PC-9 (cell line): ENCODE data around the gene SLC12A9. TPM values are rescaled to one million over a fixed set of nuclear protein-coding genes. Genes with fewer than 3 reads are reported as not detected.

Experiments used
- BruUV-seq: library from RNA; stranded (reverse); fragments of 400-500 nt; replicated peaks from 2 replicates; lab custom pipeline; 2021; lab: Mats Ljungman, UMichigan
- CTCF ChIA-PET: fragments of 300-600 bp; sonication (Branson Sonifier 250); formaldehyde crosslinking; loops from one replicate; lab custom pipeline; 2022; ENCODE audit warnings: antibody characterized with exemption; lab: Charles Lee
- POLR2A ChIA-PET: fragments of 300-600 bp; sonication (Branson Sonifier 250); formaldehyde crosslinking; loops from one replicate; lab custom pipeline; 2022; ENCODE audit warnings: antibody characterized with exemption; ENCODE audit not compliant: unreplicated experiment; lab: Charles Lee
- DNase-seq, 2 experiments: peaks; one replicate each; pipeline versions ENCODE4 v3.0.0 to v3.0.0-alpha.2; 2015 to 2022; ENCODE audit warnings: mixed read lengths in 1 of 2
- H2AFZ ChIP-seq: fragments of 200-600 bp; sonication (generic); 2 replicates; pipeline ENCODE4 v1.8.1; 2017; ENCODE audit warnings: antibody characterized with exemption
- H3F3A ChIP-seq: fragments of 200-600 bp; sonication (generic); 2 replicates; pipeline ENCODE4 v1.8.1; 2017; ENCODE audit warnings: antibody characterized with exemption, mild to moderate bottlenecking, low read depth; ENCODE audit not compliant: insufficient read depth
- H3K27ac ChIP-seq: fragments of 200-600 bp; sonication (generic); 2 replicates; pipeline ENCODE4 v1.6.1; 2016; ENCODE audit warnings: mixed run types
- H3K27me3 ChIP-seq: fragments of 200-600 bp; sonication (generic); 2 replicates; pipeline ENCODE4 v1.6.1; 2016; ENCODE audit warnings: low read depth, mixed run types; ENCODE audit not compliant: insufficient read depth
- H3K36me3 ChIP-seq: fragments of 200-600 bp; sonication (generic); 2 replicates; pipeline ENCODE4 v1.6.1; 2016; ENCODE audit warnings: low read depth, mixed run types
- H3K4me1 ChIP-seq: fragments of 200-600 bp; sonication (generic); replicated peaks from 2 replicates; pipeline ENCODE4 v1.6.1; 2016; ENCODE audit warnings: mixed run types; ENCODE audit not compliant: insufficient read depth
- H3K4me2 ChIP-seq: fragments of 200-600 bp; sonication (generic); 2 replicates; pipeline ENCODE4 v1.6.1; 2017; ENCODE audit warnings: mixed run types
- H3K4me3 ChIP-seq: fragments of 200-600 bp; sonication (generic); 2 replicates; pipeline ENCODE4 v1.6.1; 2016; ENCODE audit warnings: mixed run types
- H3K79me2 ChIP-seq: fragments of 200-600 bp; sonication (generic); 2 replicates; pipeline ENCODE4 v1.6.1; 2017; ENCODE audit warnings: low read depth, mixed run types
- H3K9me2 ChIP-seq: fragments of 200-600 bp; sonication (generic); 2 replicates; pipeline ENCODE4 v1.8.1; 2017; ENCODE audit warnings: mild to moderate bottlenecking; ENCODE audit not compliant: insufficient read depth
- H3K9me3 ChIP-seq: fragments of 200-600 bp; sonication (generic); 2 replicates; pipeline ENCODE4 v1.8.1; 2016; ENCODE audit warnings: low read depth; ENCODE audit not compliant: insufficient read depth
- H4K20me1 ChIP-seq: fragments of 200-600 bp; sonication (generic); 2 replicates; pipeline ENCODE4 v1.8.1; 2017; ENCODE audit not compliant: insufficient read depth
- EZH2 ChIP-seq: fragments of 200-600 bp; sonication (generic); IDR thresholded peaks from 2 replicates; pipeline ENCODE4 v1.8.0; 2017; ENCODE audit warnings: antibody characterized with exemption, low read depth
- intact Hi-C: fragments of 100-400 bp; cut with micrococcal nuclease; formaldehyde crosslinking; loops from one replicate; pipeline ENCODE4 v1.10.0; 2022; ENCODE audit not compliant: unreplicated experiment
- total RNA-seq: library from RNA; stranded (reverse); gene quantifications from 2 replicates; pipeline ENCODE4 v1.2.3, GENCODE V29; 2021
- TF ChIP-seq, protein P1 (sequence below): fragments of 200-600 bp; sonication (generic); conservative IDR thresholded peaks from 2 replicates; pipeline ENCODE4 v1.6.1; 2017; ENCODE audit warnings: mixed run types, antibody characterized with exemption, mild to moderate bottlenecking, moderate library complexity

SLC12A9 gene
- total RNA-seq, 1 experiment from 2014 or later, result 36.7 TPM

DNA sequence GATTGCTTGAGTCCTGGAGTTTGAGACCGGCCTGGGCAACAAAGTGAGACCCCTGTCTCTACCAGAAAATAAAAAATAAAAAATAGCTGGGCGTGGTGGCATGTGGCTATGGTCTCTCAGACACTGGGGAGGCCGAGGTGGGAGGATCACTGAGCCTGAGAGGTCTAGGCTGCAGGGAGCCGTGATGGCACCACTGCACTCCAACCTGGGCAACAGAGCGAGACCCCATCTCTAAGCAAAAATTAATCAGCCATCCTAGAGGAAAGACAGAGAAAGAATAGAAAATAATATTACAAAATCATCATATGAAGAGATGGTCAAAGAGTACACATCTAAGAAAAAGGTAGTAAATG is 20.3 kb upstream of the SLC12A9 start:
- no peak for DNase-seq
- Histone ChIP-seq H3K4me3 (no peak overlapping the region), H3K9me2 (no peaks in the 10 kb centered on the region), H3K27ac (no peak overlapping the region), H3K9me3 (no peaks in the 10 kb centered on the region), H3F3A (0 out of 2 replicates have a peak, but pooled peaks cover 3% of the 10 kb centered on the region), H3K4me2 (no peak overlapping the region), H3K79me2 (no peaks in the 10 kb centered on the region), H3K27me3 (no peaks in the 10 kb centered on the region), H4K20me1 (no peaks in the 10 kb centered on the region), H3K4me1 (no peaks in the 10 kb centered on the region), H3K36me3 (no peaks in the 10 kb centered on the region), H2AFZ (no peak overlapping the region)
- ChIA-PET POLR2A (interaction anchor here (0.7 kb wide), 1 partner anchor 57 kb away, joined by 3 read pairs; the partner anchor contains the start of gene UFSP1), CTCF (interaction anchor here (0.6 kb wide), 1 partner anchor 60 kb away, joined by 12 read pairs; no protein-coding TSS in a partner anchor)
- TF ChIP-seq, protein P1, sequence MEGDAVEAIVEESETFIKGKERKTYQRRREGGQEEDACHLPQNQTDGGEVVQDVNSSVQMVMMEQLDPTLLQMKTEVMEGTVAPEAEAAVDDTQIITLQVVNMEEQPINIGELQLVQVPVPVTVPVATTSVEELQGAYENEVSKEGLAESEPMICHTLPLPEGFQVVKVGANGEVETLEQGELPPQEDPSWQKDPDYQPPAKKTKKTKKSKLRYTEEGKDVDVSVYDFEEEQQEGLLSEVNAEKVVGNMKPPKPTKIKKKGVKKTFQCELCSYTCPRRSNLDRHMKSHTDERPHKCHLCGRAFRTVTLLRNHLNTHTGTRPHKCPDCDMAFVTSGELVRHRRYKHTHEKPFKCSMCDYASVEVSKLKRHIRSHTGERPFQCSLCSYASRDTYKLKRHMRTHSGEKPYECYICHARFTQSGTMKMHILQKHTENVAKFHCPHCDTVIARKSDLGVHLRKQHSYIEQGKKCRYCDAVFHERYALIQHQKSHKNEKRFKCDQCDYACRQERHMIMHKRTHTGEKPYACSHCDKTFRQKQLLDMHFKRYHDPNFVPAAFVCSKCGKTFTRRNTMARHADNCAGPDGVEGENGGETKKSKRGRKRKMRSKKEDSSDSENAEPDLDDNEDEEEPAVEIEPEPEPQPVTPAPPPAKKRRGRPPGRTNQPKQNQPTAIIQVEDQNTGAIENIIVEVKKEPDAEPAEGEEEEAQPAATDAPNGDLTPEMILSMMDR, result no peak
- TF ChIP-seq EZH2, result no peak
- no TSS peak for BruUV-seq
- intact Hi-C loops, result no loop called here

DNA sequence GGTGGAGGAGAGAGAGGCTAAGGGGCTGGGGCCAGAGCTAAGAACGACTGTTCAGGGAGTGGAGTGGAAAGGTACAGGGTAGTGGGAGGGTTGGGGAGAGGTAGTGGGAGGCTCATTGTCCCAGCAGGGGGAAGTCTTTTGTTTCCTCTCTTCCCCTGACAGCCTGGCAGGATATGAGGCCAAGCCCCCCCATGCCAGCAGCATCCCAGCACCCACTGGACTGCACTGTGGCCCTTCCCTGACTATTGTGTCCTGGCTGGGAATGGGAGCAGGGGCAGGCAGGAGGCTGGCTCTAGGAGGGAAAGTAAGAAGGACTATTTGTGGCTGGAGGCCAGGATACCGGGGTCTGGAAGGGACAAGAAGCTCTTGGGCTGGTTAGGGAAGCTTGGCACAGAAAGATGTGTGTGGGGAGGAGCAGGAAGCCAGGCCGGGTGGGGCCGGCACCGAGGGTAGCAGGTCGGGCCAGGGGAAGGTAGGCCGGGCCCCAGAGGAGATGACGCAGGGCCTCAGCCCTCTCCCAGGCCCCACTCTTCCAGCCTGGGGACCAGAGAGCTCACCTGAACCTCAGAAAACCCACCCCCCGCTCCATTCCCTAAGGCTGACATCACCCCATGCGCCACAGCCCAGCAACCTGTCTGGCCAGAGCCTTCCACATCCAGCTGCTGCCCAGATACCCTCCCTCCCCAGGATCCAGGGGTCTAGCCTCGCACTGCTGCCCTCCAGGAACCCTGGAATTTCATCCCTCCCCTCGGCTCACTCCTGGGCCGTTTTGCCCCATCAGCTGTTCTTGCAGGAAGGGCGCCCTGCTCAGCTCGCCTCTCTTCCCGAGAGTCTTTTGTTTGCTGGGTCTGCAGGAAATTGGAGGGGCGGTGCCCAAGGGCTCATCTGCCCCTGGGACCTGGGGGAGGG is 16.4 kb upstream of the SLC12A9 start:
- Histone ChIP-seq H3K27ac (no peak overlapping the region), H2AFZ (no peak overlapping the region), H3K36me3 (no peaks in the 10 kb centered on the region), H3K4me2 (no peak overlapping the region), H3K79me2 (no peaks in the 10 kb centered on the region), H3K4me3 (no peak overlapping the region), H3F3A (0 out of 2 replicates have a peak, but pooled peaks cover 3% of the 10 kb centered on the region), H3K9me2 (no peaks in the 10 kb centered on the region), H3K27me3 (no peaks in the 10 kb centered on the region), H3K4me1 (no peaks in the 10 kb centered on the region), H4K20me1 (no peaks in the 10 kb centered on the region), H3K9me3 (no peaks in the 10 kb centered on the region)
- BruUV-seq, result TSS peak; percentile 17
- no peak for TF ChIP-seq EZH2
- TF ChIP-seq, protein P1, result no peak
- DNase-seq, result peak in 1 of 2 experiments; percentile 89
- ChIA-PET POLR2A (interaction anchor here (0.6 to 1.0 kb wide), 10 partner anchors 9 to 1370 kb away, joined by 3 to 33 read pairs (median 4); partner anchors contain the start of genes EPHB4, MOSPD3, POP7 and PPP1R35), CTCF (interaction anchor here (0.6 to 1.3 kb wide), 6 partner anchors 9 to 131 kb away, joined by 3 to 6 read pairs (median 4); partner anchors contain the start of genes EPHB4 and POP7)
- intact Hi-C loops, result loop anchor here (1.0 kb wide), 1 partner anchor 9 kb away; the partner anchor contains the start of gene EPHB4

DNA sequence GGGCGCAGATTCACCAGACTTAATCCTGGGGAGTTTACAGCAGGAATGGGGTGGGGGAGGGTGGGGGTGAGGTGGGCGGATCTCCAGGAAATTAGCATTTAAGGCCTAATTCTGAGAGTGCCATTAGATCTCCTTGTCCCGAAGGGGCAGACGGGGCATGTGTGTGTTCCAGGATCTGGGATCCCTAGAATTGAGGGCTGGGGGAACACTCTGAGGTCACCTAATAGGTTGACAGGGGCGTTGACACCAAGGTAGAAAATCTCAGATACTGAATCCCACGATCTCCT is 15.8 kb upstream of the SLC12A9 start:
- no peak for DNase-seq
- TF ChIP-seq, protein P1, result no peak
- no peak for TF ChIP-seq EZH2
- Histone ChIP-seq H4K20me1 (no peaks in the 10 kb centered on the region), H3F3A (0 out of 2 replicates have a peak, but pooled peaks cover 3% of the 10 kb centered on the region), H3K4me1 (no peaks in the 10 kb centered on the region), H3K79me2 (no peaks in the 10 kb centered on the region), H3K9me2 (no peaks in the 10 kb centered on the region), H3K4me2 (no peak overlapping the region), H3K27ac (no peak overlapping the region), H3K4me3 (peak overlapping the region; percentile 33; the same call in 1 of the 2 replicates), H2AFZ (0 out of 2 replicates have a peak overlapping the region, but pooled peaks have one; percentile 66), H3K9me3 (no peaks in the 10 kb centered on the region), H3K36me3 (no peaks in the 10 kb centered on the region), H3K27me3 (no peaks in the 10 kb centered on the region)
- CTCF ChIA-PET, result interaction anchor here (0.6 to 1.1 kb wide), 2 partner anchors 35 to 131 kb away, joined by 3 to 6 read pairs; partner anchors contain the start of gene POP7
- no TSS peak for BruUV-seq
- POLR2A ChIA-PET, result interaction anchor here (0.6 to 1.0 kb wide), 5 partner anchors 9 to 1370 kb away, joined by 3 to 33 read pairs (median 8); partner anchors contain the start of genes EPHB4, POP7 and SRRT
- intact Hi-C loops, result loop anchor here (1.0 kb wide), 1 partner anchor 9 kb away; the partner anchor contains the start of gene EPHB4
